GM03348 (cell line): ENCODE measurements around the gene KSR1.
"Not testable (repeated sequence)": the region's sequence is repeated elsewhere in the genome, so short reads cannot be mapped to it uniquely, and the experiment has no call there.

Experiments used
- DNase-seq: peaks from one replicate; pipeline ENCODE4 v3.0.0; 2012; ENCODE audit warnings: low spot score

The KSR1 gene

GRCh38 chr17:27426471-27426870 is 29.8 kb upstream of the KSR1 start:
- DNase-seq = not testable (repeated sequence)

DNA sequence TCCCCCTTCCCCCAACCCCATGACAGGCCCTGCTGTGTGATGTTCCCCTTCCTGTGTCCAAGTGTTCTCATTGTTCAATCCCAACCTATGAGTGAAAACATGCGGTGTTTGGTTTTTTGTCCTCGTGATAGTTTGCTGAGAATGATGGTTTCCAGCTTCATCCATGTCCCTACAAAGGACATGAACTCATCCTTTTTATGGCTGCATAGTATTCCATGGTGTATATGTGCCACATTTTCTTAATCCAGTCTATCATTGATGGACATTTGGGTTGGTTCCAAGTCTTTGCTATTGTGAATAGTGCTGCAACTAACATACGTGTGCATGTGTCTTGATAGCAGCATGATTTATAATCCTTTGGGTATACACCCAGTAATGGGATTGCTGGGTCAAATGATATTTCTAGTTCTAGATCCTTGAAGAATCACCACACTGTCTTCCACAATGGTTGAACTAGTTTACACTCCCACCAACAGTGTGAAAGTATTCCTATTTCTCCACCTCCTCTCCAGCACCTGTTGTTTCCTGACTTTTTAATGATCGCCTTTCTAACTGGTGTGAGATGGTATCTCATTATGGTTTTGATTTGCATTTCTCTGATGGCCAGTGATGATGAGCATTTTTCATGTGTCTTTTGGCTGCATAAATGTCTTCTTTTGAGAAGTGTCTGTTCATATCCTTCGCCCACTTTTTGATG is 28.9 kb upstream of the KSR1 start:
- DNase-seq = not testable (repeated sequence)

DNA sequence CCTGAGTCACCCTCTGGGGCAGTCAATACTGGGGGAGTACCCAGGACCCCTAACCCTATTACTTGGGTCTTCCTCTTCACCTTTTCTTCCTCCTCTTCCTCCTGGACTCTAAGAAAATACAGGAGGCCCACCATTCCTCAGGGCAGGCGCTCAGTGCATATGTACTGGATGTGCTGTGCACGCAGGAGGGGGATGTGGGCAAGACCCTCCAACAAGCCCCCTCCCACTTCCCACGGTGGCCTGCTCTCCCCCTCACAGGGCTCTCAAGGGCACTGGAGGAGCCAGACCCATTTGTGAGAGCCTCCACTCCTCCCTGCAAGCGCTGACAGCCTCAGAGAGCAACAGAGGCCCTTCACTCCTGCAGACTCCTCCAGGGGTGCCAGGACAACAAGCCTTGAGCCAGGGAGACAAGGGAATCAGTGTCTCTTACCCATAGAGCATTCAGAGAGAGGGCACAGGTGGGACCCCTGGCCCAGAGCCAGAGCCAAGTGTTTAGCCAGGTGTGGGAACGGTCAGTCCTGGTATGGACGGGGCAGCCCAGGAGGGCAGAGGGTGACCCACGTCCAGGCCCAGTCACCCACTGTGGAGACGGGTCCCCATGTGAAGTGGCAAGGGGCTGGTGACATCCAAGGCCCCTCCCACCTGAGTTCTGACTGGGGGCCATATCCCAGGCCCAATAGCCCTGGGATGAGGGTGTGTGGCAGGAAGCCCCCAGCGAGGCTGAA is 27.3 kb upstream of the KSR1 start:
- DNase-seq = no peak

DNA sequence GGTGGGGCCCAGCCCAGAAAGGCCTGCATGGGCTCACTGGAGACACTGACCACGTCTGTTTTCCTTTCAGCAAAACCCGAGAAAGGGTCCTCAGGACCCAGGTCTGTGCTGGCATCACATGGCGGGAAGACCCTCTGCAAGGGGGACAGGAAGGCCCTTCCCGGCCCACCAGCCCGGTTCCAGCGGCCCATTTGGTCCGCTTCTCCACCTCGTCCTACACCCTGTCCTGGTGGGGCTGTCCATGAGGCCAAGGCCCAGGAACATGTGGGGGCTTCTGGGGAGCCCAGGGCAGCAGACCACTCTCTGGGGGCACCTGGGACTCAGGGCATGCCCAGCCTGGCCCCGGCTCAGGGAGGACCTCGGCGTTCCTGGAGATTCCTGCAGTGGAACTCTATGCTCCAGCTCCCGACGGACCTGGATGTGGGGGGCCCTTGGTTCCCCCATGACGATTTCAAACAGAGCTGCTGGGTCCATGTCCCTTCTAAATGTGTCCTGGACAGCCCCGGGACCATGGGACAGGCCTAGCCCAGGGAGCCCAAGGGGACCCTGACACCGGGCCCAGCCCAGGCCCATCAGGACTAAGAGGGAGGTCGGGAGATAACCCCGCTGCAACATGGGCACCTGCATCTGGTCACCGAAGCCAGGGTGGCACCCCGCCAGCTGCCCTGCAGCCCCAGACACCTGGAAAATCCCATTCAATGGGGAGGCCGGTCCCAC is 26.4 kb upstream of the KSR1 start:
- no peak for DNase-seq

GRCh38 chr17:27430383-27430840 is 25.8 kb upstream of the KSR1 start:
- DNase-seq = no peak

DNA sequence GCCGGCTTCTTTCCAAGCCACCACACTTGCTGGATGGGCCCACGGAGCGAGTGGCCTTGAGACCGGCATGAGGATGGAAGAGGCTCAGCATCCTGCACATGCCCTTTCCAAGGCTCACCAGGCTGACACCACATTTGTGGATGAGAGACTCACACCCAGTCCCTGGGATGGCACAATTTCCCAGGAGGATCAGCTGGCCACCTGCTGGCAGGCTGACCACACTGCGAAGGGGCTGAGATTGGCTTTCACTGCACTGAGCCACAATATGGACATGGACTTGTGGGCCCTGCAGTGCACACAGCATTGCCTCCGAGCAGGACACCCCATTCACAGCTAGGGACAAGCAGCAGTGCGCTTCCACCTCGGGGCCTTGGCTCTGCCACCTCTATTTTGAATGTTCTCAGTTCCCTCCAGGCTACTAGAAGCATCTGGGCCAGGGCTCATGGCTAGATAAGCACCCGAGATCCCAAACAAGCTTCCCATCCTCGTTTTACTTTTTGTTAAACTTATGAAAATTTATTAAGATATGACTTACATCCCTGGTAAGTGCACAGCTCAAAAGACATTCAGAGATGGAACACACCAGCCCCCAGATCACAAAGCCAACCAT is 25.3 kb upstream of the KSR1 start:
- DNase-seq = peak; percentile 60

DNA sequence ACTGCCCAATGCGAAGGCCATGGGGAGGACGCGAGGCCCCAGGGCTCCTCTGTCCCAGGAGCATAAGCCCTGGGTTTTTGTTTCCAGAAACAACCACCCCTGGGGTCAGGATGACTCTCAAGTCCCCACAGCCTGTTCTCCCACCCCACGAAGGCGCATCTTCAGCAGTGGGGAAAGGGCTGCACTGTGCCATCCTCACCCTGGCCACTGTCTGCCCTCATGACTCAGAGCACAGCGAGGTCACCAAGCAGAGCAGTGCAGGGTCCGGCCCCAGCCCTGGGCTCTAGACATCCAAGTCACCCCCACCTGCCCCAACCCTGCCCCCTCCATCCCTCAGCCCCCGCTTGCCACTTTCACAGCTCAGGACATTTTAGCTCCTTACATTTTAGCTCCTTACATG is 22.7 kb upstream of the KSR1 start:
- DNase-seq = no peak

DNA sequence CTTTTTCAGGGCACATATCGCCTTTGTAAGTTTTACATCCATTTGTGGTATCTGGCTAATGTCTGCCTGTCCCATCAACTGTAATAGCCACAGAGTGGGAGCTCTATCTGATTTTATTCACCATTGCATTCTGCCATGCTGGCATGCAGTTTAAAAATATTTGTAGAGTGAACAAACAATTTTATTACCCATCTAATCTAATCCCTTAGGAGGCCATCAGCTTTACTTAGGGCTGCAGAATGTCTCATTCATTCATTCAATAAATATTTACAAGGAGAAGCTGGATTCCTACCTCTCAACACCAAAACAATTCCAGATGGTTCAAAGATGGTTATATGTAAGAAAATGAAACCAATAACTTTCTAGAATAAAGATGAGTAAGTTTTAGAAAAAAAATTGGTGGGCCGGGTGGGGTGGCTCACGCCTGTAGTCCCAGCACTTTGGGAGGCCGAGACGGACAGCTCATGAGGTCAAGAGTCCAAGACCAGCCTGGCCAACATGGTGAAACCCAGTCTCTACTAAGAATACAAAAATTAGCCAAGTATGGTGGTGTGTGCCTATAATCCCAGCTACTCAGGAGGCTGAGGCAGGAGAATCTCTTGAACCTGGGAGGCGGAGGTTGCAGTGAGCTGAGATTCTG is 20.7 kb upstream of the KSR1 start:
- DNase-seq = peak; percentile 39

GRCh38 chr17:27438348-27438998 is 17.8 kb upstream of the KSR1 start:
- no peak for DNase-seq

DNA sequence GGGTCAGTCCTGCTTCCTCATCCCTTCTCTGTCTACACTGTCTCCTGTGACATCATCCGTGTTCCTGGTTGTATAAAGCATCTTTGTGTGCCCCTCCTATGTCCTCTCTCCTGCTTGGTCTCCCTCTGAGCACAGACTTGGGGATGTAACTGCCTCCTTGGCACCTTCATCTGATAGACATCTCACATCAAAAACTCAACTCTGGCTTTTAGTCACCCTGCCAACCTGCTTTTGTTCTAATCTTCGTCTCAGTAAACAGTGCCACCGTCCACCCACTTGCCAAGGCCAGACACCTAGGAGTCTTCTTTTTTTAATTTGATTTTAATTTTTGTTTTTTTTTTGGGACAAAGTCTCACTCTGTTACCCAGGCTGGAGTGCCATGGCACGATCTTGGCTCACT is 16.9 kb upstream of the KSR1 start:
- DNase-seq = no peak

- no peak for DNase-seq
Observed at GRCh38 chr17:27442702-27443101, 13.5 kb upstream of the KSR1 start.

GRCh38 chr17:27443491-27443890 is 12.8 kb upstream of the KSR1 start:
- DNase-seq = no peak

- no peak for DNase-seq
Observed at GRCh38 chr17:27445971-27446370, 10.3 kb upstream of the KSR1 start.

- peak; percentile 62 for DNase-seq
Observed at GRCh38 chr17:27446569-27447301, 9.5 kb upstream of the KSR1 start.

GRCh38 chr17:27448534-27448933 is 7.7 kb upstream of the KSR1 start:
- not testable (repeated sequence) for DNase-seq

DNA sequence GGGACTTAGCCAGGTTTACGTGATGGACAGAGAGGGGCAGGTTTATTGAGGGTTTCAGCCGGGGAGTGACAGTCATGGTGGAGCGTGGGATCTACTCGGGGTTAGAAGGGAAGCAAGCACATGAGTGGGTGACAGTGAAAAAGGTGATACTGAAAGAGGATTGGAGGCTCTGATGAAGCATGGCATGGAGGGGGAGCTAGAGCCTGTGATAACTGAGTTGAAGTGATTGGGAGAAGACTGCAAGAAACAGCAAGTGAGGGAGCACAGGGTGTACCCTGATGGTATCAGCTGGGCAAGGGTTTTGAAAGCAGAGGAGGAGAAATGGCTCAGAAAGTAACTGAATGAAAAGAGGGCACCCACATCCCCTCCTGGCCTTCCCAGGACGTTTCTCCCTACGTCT is 6.7 kb upstream of the KSR1 start:
- no peak for DNase-seq

DNA sequence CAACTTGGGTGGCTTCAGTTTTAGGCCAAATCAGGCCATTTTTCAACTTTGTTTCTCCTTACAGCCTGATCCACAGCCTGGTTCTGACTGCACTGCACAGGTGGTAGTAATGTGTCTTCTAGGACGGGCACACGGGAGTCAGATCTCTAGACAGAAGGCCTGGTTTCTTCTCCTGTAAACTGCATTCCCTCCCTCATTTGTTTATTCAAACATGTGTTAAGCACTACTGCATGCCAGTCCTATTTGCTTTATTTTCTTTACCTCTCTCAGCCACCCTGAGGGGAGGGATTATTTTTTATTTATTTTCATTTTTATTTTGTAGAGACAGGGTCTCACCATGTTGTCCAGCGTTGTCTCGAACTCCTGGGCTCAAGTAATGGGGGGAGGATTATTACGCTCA is 6.3 kb upstream of the KSR1 start:
- no peak for DNase-seq

DNA sequence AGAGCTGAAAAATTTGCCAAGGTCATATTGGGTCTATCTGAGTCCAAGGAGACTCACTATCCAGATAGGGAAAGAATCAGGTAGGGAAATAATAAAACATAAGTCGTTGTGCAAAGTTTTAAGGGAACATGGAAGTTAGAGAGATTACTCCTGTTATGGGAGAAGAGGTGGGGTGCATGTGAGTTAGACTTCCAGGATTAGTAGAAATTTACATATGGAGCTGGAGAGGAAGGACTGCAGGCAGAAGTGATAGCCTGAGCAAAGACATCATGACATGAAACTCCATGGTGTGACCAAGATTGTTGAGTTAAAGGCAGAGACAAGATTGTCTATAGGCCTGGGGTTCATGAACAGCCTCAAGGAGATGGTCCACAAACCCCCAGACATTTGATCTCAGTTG is 5.8 kb upstream of the KSR1 start:
- DNase-seq = no peak

GRCh38 chr17:27451906-27452305 is 4.3 kb upstream of the KSR1 start:
- no peak for DNase-seq

DNA sequence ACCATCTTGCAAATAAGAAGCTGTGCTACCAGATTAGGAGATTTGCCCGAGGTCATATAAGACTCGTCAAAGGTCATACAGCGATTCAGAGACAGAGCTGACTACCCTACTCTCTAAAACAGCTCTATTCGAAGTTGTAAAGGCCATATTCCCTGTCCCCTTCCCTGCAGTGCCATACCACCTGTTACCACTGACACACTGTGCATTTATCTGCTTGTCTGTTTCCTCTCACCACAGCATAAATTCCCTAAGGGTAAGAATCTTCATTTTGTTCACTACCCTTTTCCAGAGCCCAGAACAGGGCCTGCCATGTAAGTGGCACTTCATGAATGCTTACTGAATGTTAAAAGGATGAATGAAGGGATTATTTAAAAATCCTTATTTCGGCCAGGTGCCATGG is 3.4 kb upstream of the KSR1 start:
- DNase-seq = no peak

DNA sequence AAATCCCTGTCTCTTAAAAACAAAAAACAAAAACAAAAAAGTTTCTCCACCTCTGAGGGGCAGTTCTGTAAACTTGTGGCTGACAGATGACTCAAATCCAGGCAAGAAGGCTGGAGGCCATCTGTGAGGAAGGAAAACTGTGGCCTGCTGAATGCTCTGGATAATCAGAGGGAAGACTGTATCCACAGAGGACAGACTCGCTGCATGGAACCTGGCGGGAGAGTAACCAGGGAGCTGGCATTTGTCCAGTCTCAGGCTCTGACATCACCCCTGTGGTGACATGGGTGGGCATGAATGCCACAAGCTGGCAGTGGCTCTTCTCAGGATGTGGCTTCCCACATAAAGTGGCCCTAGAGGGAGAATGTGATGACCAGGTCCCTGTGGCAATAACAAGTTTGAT is 2.8 kb upstream of the KSR1 start:
- DNase-seq = no peak
